Omental fat pad (tissue), 4 donors: ENCODE data around the gene SFMBT1. TPM values are rescaled to one million over a fixed set of nuclear protein-coding genes. Genes with fewer than 3 reads are reported as not detected.

Source experiments
- ATAC-seq: fragments of 150-250 bp; one replicate; pipeline ENCODE4 v1.9.1; 2016; ENCODE audit warnings: mild to moderate bottlenecking, moderate library complexity; ENCODE audit not compliant: low FRiP score
- DNase-seq: peaks from one replicate; pipeline ENCODE4 v3.0.0-alpha.2; 2019; ENCODE audit warnings: low spot score
- CTCF ChIP-seq, 3 donors: fragments of 450-650 bp; IDR thresholded peaks; one replicate each; pipeline ENCODE4 v1.5.1; 2016 to 2017; ENCODE audit warnings: antibody characterized with exemption in 3 of 3, mild to moderate bottlenecking in 3 of 3, moderate library complexity in 2 of 3
- total RNA-seq, 4 donors: library from RNA; depleted of rRNA; stranded (reverse); fragments of >200 nt; gene quantifications; one replicate each; pipeline ENCODE4 v1.1.0, GENCODE V29; 2016

SFMBT1 gene
- total RNA-seq, 4 donors from 2014 or later = 6.5 to 15.3 (median 8.7) TPM

GRCh38 chr3:52887166-52887565 is 158.7 kb downstream of the SFMBT1 start:
- no peak for TF ChIP-seq CTCF (IDR thresholded peaks at IDR 0.05)
- no peak for DNase-seq
- no peak for ATAC-seq

- TF ChIP-seq CTCF (IDR thresholded peaks at IDR 0.05) = no peak
- DNase-seq (no peak), ATAC-seq (no peak)
Measured at GRCh38 chr3:52886049-52886730, 159.7 kb downstream of the SFMBT1 start.

- no peak for TF ChIP-seq CTCF (IDR thresholded peaks at IDR 0.05)
- ATAC-seq = no peak
- DNase-seq = no peak
Measured at GRCh38 chr3:52882377-52882776, 163.5 kb downstream of the SFMBT1 start.

GRCh38 chr3:52881871-52882270 is 164.0 kb downstream of the SFMBT1 start:
- ATAC-seq (no peak), DNase-seq (no peak)
- no peak for TF ChIP-seq CTCF (IDR thresholded peaks at IDR 0.05)

GRCh38 chr3:52880474-52880873 is 165.4 kb downstream of the SFMBT1 start:
- DNase-seq (no peak), ATAC-seq (no peak)
- no peak for TF ChIP-seq CTCF (IDR thresholded peaks at IDR 0.05)

GRCh38 chr3:52880047-52880446 is 165.8 kb downstream of the SFMBT1 start:
- no peak for TF ChIP-seq CTCF (IDR thresholded peaks at IDR 0.05)
- DNase-seq (no peak), ATAC-seq (no peak)

GRCh38 chr3:52879581-52879980 is 166.3 kb downstream of the SFMBT1 start:
- no peak for TF ChIP-seq CTCF (IDR thresholded peaks at IDR 0.05)
- no peak for ATAC-seq
- no peak for DNase-seq
